CD4-positive, alpha-beta T cell treated with Interleukin-17A for 4 hours (primary cell): ENCODE results near the gene NCOA1.

ENCODE experiments used
- DNase-seq: peaks from one replicate; pipeline ENCODE4 v3.0.0-alpha.2; 2020; ENCODE audit warnings: mixed read lengths

Gene NCOA1

GRCh38 chr2:24712296-24712695 lies 221.2 kb downstream of the NCOA1 start:
- DNase-seq = no peak

- DNase-seq = no peak
Measured at GRCh38 chr2:24717263-24717951, 226.4 kb downstream of the NCOA1 start.

- no peak for DNase-seq
Measured at GRCh38 chr2:24720310-24720709, 229.3 kb downstream of the NCOA1 start.

- no peak for DNase-seq
Measured at GRCh38 chr2:24721470-24721869, 230.4 kb downstream of the NCOA1 start.

- DNase-seq = no peak
Measured at GRCh38 chr2:24722141-24722790, 231.2 kb downstream of the NCOA1 start.

GRCh38 chr2:24723191-24723590 lies 232.1 kb downstream of the NCOA1 start:
- DNase-seq = no peak

GRCh38 chr2:24723665-24724064 lies 232.6 kb downstream of the NCOA1 start:
- no peak for DNase-seq

GRCh38 chr2:24724111-24724775 lies 233.2 kb downstream of the NCOA1 start:
- DNase-seq = no peak

- DNase-seq = no peak
Measured at GRCh38 chr2:24725956-24726355, 234.9 kb downstream of the NCOA1 start.

GRCh38 chr2:24730481-24730880 lies 239.4 kb downstream of the NCOA1 start:
- no peak for DNase-seq

GRCh38 chr2:24731040-24731439 lies 240.0 kb downstream of the NCOA1 start:
- no peak for DNase-seq

GRCh38 chr2:24731923-24732322 lies 240.9 kb downstream of the NCOA1 start:
- no peak for DNase-seq

- DNase-seq = no peak
Measured at GRCh38 chr2:24734741-24735140, 243.7 kb downstream of the NCOA1 start.

GRCh38 chr2:24739354-24740025 lies 248.4 kb downstream of the NCOA1 start:
- DNase-seq = no peak

GRCh38 chr2:24740142-24740541 lies 249.1 kb downstream of the NCOA1 start:
- no peak for DNase-seq

- no peak for DNase-seq
Measured at GRCh38 chr2:24742730-24743129, 251.7 kb downstream of the NCOA1 start.

GRCh38 chr2:24743924-24744323 lies 252.9 kb downstream of the NCOA1 start:
- DNase-seq = no peak

- no peak for DNase-seq
Measured at GRCh38 chr2:24744356-24744755, 253.3 kb downstream of the NCOA1 start.

GRCh38 chr2:24745825-24746224 lies 254.8 kb downstream of the NCOA1 start:
- DNase-seq = no peak

GRCh38 chr2:24747299-24747698 lies 256.2 kb downstream of the NCOA1 start:
- no peak for DNase-seq

- no peak for DNase-seq
Measured at GRCh38 chr2:24749069-24749691, 258.1 kb downstream of the NCOA1 start.

- no peak for DNase-seq
Measured at GRCh38 chr2:24754985-24755705, 264.1 kb downstream of the NCOA1 start.
